ENCODE data around the gene CRYL1.
A peak's percentile ranks its signal among the peaks of the same experiment; 100 is the strongest.

DNA sequence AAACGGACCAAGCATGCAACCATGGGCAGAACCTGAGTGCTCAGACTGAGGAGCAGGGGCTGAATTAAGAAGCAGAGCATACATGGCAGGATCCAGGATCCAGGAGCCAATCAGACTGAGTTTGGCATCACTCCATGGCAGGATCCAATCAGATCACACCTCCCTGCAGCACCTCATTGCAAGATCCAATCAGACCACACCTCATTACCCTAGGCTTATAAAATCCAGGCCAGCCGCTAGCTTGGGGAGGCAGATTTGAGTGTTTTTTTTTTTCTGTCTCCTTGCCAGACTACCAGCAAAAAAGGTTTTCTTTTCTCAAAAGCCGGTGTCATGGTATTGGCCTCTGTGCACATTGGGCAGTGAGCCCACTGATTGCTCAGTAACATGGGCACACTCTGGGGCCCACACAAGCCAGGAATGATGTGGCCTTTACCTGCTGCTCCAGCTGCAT lies 165.6 kb downstream of the CRYL1 start:
- TF ChIP-seq, protein P1, sequence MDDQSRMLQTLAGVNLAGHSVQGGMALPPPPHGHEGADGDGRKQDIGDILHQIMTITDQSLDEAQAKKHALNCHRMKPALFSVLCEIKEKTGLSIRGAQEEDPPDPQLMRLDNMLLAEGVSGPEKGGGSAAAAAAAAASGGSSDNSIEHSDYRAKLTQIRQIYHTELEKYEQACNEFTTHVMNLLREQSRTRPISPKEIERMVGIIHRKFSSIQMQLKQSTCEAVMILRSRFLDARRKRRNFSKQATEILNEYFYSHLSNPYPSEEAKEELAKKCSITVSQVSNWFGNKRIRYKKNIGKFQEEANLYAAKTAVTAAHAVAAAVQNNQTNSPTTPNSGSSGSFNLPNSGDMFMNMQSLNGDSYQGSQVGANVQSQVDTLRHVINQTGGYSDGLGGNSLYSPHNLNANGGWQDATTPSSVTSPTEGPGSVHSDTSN (IDR thresholded peaks at IDR 0.05), result no peak
- TF ChIP-seq, protein P2, sequence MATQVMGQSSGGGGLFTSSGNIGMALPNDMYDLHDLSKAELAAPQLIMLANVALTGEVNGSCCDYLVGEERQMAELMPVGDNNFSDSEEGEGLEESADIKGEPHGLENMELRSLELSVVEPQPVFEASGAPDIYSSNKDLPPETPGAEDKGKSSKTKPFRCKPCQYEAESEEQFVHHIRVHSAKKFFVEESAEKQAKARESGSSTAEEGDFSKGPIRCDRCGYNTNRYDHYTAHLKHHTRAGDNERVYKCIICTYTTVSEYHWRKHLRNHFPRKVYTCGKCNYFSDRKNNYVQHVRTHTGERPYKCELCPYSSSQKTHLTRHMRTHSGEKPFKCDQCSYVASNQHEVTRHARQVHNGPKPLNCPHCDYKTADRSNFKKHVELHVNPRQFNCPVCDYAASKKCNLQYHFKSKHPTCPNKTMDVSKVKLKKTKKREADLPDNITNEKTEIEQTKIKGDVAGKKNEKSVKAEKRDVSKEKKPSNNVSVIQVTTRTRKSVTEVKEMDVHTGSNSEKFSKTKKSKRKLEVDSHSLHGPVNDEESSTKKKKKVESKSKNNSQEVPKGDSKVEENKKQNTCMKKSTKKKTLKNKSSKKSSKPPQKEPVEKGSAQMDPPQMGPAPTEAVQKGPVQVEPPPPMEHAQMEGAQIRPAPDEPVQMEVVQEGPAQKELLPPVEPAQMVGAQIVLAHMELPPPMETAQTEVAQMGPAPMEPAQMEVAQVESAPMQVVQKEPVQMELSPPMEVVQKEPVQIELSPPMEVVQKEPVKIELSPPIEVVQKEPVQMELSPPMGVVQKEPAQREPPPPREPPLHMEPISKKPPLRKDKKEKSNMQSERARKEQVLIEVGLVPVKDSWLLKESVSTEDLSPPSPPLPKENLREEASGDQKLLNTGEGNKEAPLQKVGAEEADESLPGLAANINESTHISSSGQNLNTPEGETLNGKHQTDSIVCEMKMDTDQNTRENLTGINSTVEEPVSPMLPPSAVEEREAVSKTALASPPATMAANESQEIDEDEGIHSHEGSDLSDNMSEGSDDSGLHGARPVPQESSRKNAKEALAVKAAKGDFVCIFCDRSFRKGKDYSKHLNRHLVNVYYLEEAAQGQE (IDR thresholded peaks at IDR 0.05; ENCODE audit: low read depth, low read length), result no peak
- TF ChIP-seq NFIC (IDR thresholded peaks at IDR 0.05; ENCODE audit: borderline replicate concordance) (0 out of 2 replicates have a peak, but pooled peaks have one; percentile 14), POLR2AphosphoS5 (IDR thresholded peaks at IDR 0.05; ENCODE audit: low read depth, low read length) (no peak), RAD21 (IDR thresholded peaks at IDR 0.05; ENCODE audit: low read length) (no peak), EP300 (IDR thresholded peaks at IDR 0.05; ENCODE audit: borderline replicate concordance in 1 of 2, low read depth in 1 of 2, low read length in 1 of 2) (no peak), SMC3 (IDR thresholded peaks at IDR 0.05; ENCODE audit: low read depth, low read length) (no peak)
- TF ChIP-seq, protein P3, sequence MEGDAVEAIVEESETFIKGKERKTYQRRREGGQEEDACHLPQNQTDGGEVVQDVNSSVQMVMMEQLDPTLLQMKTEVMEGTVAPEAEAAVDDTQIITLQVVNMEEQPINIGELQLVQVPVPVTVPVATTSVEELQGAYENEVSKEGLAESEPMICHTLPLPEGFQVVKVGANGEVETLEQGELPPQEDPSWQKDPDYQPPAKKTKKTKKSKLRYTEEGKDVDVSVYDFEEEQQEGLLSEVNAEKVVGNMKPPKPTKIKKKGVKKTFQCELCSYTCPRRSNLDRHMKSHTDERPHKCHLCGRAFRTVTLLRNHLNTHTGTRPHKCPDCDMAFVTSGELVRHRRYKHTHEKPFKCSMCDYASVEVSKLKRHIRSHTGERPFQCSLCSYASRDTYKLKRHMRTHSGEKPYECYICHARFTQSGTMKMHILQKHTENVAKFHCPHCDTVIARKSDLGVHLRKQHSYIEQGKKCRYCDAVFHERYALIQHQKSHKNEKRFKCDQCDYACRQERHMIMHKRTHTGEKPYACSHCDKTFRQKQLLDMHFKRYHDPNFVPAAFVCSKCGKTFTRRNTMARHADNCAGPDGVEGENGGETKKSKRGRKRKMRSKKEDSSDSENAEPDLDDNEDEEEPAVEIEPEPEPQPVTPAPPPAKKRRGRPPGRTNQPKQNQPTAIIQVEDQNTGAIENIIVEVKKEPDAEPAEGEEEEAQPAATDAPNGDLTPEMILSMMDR (IDR thresholded peaks at IDR 0.05), result no peak
- TF ChIP-seq, protein P4, sequence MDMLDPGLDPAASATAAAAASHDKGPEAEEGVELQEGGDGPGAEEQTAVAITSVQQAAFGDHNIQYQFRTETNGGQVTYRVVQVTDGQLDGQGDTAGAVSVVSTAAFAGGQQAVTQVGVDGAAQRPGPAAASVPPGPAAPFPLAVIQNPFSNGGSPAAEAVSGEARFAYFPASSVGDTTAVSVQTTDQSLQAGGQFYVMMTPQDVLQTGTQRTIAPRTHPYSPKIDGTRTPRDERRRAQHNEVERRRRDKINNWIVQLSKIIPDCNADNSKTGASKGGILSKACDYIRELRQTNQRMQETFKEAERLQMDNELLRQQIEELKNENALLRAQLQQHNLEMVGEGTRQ (IDR thresholded peaks at IDR 0.05; ENCODE audit: borderline replicate concordance, low read depth, low read length), result no peak

Data from SK-N-SH (cell line).